Cerebellar cortex (tissue), 1 donor: ENCODE results near the gene TLE5.
"Not testable (repeated sequence)": the region's sequence is repeated elsewhere in the genome, so short reads cannot be mapped to it uniquely, and the experiment has no call there.

ENCODE experiments used
- DNase-seq: peaks from one replicate; pipeline ENCODE4 v3.0.0-alpha.2; 2015; ENCODE audit warnings: low spot score

Gene TLE5

DNA sequence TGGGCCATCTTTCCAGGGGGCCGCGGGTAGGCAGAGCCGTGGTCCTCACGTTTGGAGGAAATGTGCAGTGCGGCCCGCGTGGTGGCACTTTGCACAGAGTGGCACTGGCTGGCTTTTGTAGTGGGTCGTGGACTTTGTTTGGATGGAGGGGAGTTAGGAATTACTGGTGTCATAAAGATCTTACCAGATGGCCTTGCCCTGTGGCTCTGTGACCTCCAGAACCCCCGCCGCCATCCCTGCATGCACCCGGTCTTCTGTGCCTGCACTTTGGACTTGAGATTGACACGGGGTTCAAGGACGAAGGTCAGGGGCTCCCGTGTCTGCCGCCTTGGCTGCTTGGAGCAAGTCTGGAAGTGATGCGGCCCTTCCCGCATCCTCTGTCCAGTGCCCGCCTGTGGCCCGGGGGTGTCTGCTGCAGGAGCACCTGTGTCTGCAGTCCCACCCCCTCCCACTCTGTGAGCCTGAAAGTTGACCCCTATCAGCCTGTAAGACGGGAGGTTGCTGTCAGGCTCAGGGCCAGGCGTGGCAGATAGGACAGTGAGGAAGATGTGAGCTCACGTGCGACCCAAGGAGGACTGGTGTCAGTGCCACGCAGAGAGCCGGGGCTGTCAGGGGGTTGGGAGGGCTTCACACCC lies 34.1 kb upstream of the TLE5 start:
- DNase-seq, result no peak

DNA sequence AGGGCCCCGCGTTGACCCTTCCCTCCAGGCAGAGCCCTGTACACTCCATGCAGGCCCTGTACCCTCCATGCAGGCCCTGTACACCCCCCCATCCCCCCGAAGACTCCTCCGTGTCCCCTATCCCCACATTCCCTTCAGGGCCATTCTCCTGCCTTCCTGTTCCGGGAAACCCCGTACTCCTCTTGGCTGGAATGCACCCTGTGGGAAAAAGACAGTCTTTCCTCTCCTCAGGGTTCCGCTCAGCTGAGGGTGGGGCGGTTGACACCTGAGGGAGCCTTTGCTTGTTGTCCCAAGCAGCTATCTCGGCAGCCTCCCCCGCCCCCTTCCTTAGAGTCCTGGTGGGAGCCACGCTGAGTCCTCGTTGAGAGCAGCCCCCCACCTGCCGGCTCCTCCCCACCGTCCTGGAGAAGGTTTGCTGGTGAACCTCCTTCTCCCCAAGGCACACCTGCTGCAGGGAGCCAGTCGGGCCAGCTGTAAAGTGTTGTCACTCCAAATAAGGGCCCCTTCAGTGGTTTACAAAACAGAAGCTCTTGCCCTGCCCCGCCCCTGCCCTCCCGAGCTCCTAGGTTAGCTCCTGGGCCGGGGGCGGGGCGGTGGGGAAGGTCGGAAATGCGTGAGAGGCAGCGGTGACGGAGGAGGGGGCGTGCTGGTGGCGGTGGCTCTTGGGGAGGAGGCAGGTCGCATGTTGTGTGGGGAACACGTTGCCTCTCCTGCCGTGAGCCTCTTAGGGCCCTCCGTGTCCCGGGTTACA lies 33.3 kb upstream of the TLE5 start:
- DNase-seq, result no peak

GRCh38 chr19:3094601-3095440 lies 32.5 kb upstream of the TLE5 start:
- no peak for DNase-seq

DNA sequence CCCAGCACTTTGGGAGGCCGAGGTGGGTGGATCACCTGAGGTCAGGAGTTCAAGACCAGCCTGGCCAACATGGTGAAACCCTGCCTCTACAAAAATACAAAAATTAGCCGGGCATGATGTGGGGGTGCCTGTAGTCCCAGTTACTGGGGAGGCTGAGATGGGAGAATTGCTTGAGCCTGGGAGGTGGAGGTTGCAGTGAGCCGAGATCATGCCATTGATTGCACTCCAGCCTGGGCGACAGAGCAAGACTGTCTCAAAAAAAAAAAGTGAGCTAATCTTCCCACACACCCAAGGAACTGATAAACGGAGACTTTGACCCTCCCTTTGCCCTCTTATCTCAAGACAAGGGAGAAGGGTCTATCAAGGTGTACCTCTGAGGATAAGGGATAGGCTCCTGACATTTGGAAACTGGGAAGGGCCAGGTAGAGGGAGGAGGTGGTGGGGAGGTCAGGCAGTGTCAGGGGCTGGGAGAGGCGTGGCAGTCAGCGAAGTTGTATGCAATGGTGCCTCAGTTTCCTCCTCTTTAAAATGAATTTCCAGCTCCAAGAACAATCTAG lies 27.1 kb upstream of the TLE5 start:
- not testable (repeated sequence) for DNase-seq

GRCh38 chr19:3087769-3088168 lies 25.5 kb upstream of the TLE5 start:
- DNase-seq, result no peak

DNA sequence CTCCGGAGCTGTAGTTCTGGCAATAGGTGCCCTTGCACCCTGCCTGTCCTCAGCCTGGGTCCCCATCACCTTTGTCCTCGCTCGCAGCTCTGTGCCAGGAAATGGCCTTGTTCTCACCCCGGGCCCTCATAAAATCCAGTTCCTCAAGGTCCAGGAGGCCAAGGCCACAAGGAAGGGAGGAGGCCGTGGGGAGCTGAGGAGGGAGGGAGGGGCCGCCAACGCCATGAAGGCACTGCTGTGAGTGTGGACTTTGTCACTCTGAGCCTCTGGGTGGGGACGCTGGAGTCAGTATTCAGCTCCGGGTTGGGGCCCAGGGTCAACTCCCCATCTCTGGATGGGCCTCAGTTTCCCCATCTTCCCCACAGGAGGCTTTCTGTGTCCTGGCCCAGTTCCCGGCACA lies 22.6 kb upstream of the TLE5 start:
- no peak for DNase-seq

- no peak for DNase-seq
These were observed 21.7 kb upstream of the TLE5 start for GRCh38 chr19:3083964-3084363.

GRCh38 chr19:3082331-3082730 lies 20.0 kb upstream of the TLE5 start:
- no peak for DNase-seq

GRCh38 chr19:3080286-3080685 lies 18.0 kb upstream of the TLE5 start:
- DNase-seq, result no peak

DNA sequence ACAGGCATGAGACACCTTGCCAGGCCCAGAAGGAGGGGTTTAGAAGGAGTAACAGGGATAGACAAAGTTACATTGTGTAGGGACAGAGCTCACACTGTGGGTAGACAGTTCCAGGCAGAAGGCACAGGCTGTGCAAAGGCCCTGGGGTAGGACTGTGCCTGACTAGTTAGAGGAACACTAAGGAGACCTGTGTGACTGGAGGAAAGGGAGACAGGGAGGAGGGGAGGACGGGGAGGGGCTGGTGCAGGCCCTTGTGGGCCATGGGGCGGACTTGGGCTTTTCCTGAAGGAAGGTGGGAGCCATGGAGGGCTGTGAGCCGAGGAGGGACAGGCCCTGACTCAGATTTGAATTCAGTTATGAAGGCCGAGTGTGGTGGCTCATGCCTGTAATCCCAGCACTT lies 17.3 kb upstream of the TLE5 start:
- no peak for DNase-seq

DNA sequence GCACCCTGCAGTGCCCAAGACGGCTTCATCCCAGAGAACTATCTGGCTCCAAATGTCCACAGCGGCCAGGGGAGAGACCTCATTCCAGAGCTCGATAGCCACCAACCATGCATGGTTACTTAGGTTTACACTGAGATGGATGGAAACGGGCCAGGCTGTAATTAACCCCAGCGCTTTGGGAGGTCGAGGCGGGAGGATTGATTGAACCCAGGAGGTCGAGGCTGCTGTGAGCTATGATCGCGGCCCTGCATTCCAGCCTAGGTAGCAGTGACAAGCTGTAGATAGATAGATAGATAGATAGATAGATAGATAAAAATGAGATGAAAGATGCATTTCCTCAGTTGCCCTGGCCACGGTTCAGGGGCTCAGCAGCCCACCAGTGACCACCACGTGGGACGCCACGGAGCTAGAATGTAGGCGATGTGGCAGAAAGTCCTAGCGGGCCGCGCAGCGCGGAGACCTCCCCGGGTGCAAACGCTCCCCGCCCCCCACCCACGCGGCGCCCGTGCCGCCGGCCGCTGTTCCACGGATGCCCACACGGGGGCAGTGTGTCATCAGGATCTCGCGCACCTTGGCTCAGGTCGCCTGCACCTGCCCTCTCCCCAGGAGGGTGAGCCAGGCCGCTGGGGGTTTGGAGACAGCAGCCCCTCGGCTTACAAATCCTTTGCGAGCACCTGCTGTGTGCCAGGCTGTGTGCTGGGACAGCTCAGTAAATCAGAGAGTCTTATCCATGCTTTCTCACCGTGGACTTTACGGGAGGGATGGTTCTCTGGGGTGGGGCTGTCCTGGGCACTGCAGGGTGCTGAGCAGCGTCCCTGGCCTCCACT lies 13.5 kb upstream of the TLE5 start:
- peak; percentile 68 for DNase-seq

GRCh38 chr19:3073931-3074595 lies 11.8 kb upstream of the TLE5 start:
- DNase-seq, result peak; percentile 54

DNA sequence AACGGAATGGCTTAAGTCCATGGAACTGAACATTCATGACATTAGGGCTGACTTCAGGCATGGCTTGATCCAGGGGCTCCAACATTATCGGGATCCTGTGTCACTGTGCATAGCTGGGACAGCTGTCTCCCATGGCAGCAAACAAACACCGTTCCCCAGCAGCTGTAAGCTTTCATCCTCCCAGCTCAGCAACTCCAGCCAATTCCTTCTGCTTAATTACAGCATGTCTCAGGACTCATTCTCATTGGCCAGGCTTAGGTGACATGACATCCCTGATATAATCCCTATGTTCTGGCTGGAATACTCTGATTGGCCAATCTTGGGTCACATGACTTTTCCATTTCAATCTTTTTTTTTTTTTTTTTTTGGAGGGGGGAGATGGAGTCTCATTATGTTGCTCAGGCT lies 10.9 kb upstream of the TLE5 start:
- peak; percentile 83 for DNase-seq

DNA sequence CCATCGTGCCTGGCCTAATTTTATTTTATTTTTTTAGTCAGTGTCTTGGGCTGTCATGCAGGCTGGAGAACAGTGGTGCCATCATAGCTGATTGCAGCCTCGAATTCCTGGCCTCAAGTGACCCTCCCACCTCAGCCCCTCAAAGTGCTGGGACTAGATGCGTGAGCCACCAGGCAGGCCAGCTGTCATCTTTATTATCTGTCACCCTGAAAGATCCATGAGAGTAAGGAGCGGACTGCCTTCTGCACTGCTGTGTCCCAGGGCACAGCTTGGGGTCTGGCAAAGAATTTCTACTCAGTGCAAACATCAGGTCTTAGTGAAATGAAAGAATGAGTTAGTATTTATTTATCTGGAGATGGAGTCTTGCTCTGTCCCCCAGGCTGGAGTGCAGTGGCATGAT lies 9.5 kb upstream of the TLE5 start:
- no peak for DNase-seq

DNA sequence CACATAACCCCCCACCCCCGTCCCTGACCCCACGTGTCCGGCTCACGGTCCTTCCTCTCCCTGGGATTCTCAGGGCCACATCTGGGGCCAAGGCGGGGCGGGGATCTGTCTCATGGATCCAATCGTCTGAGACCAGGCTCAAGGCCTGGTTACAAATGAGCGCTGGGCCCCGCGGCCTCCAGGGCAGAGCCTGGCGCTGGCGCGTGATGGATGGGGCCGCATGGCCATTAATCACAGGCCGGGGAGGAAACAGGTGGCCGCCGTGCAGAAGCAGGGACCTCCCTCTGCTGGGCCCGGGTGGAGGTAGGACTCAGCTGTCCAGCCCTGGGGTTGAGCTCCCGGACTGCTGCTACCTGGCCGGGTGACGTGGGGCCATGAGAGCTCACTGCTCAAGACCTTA lies 5.8 kb upstream of the TLE5 start:
- no peak for DNase-seq

DNA sequence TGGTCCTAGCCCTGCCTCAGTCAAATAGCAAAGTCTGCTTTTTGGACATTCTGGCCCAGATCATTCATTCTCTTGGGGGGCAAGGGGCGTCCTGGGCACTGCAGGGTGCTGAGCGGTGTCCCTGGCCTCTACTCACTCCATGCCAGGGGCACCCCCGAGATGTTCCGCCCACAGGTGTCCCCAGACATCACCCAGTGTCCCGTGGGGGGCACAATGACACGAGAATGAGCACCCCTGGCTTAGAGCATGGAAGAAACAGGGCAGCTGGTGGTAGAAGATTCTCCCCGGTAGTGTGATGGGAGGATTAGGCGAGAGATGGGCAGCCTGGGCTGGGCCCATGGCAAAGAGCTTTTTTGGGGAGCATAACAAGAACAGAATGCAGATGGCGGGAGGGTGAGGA lies 5.3 kb upstream of the TLE5 start:
- no peak for DNase-seq

DNA sequence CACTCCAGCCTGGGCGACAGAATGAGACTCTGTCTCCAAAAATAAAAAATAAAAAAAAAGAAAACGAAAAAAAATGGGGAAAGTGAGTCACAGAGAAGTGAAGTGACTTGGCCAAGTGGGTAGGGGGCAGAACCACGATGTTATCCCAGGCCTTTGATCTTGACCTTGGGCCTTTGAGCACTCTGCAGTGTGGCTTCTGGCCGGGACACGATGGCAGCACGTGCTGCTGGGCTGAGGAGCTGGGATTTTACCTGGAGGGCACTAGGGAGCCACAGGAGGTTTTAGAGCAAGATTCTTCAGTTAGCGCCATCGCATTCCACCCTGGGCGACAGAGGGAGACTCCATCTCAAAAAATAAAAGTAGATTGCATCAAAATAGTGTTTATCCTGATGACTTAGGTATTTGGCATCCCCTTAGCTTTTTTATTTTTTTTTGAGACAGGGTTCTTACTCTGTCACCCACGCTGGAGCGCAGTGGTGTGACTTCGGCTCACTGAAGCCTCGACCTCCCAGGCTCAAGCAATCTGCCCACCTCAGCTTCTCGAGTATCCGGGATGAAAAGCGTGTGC lies 4.3 kb upstream of the TLE5 start:
- no peak for DNase-seq

DNA sequence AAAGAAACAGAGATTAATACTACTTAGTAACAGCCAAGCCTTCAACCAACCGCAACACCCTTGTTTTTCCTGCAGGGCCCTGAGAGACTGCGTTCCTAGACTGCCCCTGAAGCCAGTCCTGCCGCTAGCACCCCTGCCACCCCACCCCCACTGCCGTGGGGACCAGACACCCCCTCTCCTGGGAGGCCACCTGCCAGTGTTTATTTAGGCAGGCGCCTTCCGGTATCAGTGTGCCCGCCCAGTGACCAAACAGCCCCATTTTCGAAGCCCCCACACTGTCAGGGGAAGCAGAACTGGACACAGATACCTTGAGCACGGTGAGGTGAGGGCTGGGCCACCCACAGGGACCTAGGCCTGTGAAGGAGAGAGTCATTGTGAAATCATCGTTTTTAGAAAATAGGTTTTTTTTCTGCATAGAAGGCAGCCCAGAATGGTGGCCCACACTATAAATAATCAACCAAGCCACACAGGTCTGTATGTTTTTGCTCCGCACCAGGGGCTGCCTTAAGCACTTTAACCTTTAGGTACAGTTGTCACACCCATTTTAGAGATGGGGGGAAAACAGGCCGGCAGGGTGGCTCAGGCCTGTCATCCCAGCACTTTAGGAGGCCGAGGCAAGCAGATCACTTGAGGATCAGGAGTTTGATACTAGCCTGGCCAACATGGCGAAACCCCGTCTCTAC lies 3.5 kb upstream of the TLE5 start:
- DNase-seq, result no peak

DNA sequence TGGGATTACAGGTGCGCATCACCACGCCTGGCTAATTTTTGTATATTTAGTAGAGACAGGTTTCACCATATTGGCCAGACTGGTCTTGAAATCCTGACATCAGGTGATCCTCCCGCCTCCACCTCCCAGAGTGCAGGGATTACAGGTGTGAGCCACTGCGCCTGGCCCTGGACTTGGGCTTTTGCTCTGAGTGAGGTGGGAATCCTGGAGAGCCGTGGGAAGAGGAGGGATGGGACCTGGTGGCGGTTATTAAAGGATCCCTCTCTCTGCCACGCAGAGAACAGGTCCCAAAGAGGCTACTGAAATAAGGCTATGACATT lies 1.7 kb upstream of the TLE5 start:
- DNase-seq, result no peak
